Dedifferentiated amniotic fluid mesenchymal stem cell (primary cell): ENCODE results near the gene WDR77.

Experiments
- DNase-seq: peaks from one replicate; pipeline ENCODE4 v3.0.0-alpha.2; 2016; ENCODE audit errors: extremely low spot score

The WDR77 gene

GRCh38 chr1:111469539-111469938, 20.5 kb upstream of the WDR77 start:
- DNase-seq: no peak

GRCh38 chr1:111468717-111469100, 19.7 kb upstream of the WDR77 start:
- DNase-seq: no peak

DNA sequence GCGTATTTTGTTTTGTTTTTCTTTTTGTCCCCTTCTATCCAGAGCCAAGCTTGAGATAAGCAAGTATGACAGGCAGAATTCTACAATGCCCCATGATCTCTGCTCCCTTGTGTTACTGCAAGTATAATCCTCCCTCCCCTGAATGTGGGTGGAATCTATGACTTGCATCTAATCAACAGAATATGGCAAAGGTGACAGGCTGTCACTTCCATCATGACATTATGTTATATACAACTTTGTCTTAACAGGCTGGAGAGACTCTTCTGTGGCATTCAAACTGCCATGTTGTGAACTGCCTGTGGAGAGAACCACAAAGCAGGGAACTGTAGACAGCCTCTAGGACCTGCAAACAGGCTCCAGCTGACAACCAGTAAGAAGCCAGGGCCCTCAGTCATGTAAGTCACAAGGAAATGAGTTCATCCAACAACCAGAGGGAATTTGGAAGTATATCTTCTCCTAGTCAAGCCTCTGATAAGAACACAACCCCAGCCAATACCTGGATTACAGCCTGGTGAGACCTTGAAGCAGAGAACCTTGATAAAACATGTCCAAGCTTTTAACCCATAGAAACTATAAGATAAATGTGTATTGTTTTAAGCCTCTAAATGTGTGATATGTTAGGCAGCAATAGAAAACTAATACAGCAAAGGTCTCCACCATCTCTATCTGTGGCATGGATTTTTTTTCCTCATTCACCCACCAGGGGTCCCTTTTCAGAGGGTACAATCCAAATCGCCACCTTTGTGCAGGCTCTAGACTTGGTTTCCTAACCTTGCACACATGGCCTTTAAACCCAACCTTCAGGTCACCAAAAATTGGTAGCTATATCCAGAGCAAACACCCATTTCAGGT, 19.0 kb upstream of the WDR77 start:
- no peak for DNase-seq

GRCh38 chr1:111466480-111466879, 17.4 kb upstream of the WDR77 start:
- DNase-seq: no peak

GRCh38 chr1:111465754-111466153, 16.7 kb upstream of the WDR77 start:
- DNase-seq: no peak

DNA sequence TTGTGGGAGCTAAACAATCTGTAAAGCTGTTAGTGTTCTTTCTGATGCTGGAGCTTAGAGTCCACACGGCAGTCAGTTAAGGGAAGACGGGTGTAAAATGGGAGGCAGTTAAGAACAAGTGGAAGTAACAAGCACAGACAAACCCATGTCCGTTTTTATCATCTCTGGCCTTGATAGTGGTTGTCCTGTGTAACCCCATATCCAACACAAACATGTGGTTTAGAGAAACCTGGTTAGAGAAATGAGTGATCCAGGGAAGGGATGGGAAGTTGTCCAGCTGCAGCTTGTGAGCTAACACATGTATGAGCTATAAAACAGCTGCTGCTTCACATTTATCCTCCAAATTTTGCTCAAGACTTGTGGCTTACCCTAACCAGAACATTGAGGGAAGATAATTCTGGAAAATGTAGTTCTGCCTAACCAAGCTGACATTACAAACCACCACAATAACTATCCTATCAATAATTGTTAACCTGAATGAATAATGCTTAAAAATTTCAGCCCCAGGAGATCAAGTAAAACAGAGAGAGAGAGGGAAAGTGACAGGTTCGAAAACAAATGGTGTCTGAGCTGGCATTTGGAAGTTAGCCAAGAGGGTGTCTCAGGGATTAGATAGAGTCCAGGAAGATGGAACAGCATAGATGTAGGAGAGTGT, 14.1 kb upstream of the WDR77 start:
- no peak for DNase-seq

DNA sequence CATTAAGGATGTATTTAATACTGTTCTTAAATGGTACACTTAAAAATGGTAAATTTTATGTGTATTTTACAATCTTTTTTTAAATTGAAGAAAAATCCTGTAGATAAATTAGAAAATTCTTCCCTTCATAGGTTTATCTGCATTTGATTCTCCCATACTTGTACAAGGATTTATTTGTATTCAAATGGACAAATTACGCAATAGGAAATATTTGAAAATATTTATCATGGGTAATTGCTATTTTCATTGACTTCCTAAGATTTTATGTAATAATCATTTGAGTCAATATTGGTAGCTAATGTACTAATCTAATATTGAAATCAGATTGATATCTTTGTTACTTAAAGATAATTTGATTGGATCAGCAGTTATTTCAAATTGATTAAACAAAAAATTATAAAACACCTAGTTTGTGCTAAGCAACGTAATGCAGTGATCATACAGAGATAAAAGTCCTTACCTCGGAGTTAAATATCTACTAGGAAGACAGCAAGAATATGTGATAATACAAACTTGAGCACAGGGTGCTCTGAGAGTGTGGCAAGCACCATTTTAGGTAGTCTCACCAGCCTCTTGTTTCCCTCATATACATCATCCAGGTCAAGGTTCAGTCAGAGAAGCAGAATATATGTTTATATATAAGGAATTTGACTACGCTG, 13.4 kb upstream of the WDR77 start:
- no peak for DNase-seq

DNA sequence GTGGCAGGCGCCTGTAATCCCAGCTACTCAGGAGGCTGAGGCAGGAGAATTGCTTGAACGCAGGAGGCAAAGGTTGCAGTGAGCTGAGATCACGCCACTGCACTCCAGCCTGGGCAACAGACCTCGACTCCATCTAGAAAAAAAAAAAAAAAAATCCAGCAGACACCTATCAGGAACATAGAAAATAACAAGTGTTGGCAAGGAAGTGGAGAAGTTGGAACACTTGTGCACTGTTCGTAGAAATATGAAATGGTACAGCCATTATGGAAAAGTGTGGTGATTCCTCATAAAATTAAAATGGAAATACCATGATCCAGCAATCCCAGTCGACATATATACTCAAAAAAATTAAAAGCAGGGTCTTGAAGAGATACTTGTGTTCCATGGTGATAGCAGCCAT, 12.7 kb upstream of the WDR77 start:
- no peak for DNase-seq

DNA sequence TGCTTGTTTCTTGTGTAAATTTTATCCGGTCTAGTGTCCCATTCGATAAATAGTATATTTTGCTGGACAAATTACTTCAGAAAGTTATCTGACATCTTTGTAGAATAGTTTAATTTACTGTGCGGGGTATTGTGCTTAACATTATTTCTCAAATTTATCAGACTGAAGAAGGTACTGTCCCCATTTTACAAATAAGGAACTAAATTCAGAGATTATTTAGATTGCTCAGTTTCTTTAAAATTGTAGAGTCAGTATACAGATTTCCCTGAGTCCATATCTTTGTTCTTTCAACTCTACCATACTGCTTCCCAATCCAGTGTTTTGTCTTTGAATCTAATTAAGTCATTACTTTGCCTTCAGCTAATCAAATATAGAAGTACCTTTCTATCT, 6.6 kb upstream of the WDR77 start:
- DNase-seq: no peak

DNA sequence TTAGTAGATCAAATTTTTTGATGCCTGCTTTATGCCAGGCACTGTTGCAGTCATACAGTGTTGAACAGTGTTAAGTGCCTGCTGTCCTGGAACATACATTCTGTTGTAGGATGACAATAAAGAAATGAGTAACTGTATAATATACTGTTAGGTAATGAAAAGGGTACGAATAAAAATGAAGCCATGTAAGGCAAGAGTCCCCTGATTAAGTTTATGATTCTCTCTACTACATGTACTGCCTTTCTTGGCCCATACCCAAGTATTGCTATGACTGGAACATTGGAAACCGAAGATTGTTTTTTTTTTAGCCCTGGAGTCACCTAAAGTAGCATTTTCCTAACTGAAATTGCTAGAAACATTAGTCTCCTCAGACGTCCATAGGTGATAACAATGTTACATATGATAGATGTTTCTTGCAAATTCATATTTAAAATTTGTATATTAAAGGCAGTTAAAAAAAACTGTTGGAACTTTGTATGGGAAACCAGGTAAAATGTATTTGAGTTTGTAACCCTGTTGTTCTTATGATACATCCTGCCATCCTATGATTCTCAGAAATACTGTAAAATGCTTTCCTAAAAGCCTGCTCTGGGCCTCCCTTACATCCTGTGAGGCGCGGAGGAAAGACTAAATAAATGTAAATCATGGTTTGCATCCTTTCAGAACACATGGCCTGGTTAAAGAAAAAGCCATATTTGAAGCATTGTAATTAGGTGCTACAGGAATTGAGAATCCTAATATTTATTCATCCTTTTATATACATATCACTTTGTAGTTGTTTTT, 6.0 kb upstream of the WDR77 start:
- DNase-seq: no peak

DNA sequence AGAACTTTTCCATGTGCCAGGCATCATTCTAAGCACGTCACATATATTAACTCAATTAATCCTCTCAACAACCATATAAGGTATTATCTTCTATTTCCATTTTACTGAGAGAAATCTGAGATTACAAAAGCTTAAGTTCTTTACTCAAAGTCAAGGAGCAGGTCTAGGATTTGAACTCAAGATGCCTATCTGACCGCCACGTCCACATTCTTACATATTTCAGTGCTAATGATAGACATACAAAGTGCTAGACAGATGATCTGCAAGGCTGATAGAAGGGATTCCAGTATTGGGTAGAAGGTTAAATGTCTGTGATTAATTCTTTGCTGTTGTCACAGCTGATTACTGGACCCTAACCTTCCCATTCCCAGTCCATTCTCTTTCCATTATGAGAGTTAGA, 4.7 kb upstream of the WDR77 start:
- no peak for DNase-seq

- DNase-seq: no peak
These were observed 3.5 kb upstream of the WDR77 start for GRCh38 chr1:111452581-111452980.

DNA sequence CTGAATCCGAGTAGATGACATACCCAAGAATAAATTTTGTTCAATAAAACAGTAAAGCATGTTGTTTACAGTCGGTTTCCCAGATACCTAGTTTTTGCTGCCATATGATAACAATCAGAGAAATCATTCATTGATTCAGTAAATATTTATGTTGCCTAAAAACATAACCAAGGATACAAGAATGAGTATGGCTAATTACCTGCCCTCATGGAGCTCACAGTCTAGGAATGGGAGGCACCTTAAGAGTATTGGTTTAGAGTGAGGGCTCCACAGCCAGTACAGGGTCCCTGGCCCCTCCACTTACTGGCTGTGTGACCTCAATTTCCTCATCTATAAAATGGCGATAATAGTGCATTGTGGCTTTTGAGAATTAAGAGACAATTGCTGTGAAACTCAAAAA, 1.1 kb upstream of the WDR77 start:
- DNase-seq: no peak

DNA sequence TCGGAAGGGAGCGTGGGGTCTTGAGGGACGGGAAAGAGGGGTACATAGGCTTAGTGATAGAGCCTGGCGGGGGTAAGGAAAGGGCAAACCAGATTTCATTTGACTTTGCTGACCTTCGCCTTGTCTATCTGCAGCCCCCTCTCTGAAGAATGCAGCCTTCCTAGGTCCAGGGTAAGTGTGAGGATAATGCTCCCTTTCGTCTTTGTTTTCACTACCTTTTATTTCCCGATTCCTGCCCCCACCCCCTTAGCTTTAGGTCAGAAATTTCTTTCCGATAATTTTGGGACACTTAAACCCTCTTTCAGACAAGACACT, 604 bp upstream of the WDR77 start:
- DNase-seq: no peak

GRCh38 chr1:111448482-111448917, 556 bp downstream of the WDR77 start:
- no peak for DNase-seq

DNA sequence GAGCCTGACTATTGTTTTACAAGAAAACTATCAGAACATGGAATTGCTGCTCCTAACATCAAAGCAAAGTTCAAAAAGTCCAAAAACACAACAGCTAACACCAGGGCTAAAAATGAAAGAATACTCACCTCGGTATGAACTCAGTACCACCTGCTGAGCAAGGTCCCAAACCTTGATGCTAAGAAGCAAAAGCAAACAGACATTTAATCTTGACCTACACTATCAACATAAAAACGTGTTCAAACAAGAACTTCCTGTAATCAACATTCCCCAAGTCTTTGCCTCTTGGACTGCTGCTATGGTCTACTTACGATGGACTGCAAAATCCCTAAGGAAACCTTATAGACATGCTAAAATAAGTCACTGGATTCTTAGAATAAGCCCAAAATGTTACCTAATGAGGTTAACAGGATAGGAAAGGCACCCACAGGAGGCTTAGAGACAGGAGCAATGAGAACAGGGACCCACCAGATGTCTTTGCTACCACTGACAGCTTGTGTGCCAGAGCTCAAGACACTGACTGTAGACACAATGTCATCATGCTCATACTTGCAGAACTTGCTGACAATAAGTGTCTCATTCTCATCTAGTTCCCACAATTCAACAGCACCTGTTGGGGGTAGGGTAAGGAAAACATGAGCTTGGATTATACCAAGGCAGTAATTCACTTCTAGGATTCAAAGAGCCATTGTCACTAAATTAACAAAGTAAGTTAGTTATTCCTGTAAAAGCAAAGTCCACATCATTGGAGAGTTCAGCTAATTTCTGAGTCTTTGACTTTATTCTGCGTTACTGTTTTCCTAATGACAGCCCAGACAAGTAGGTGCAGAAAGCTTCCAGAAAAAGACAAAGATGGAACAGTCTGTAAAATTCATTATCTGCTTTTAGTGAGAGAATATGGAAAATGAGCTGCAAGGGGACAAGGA, 1.8 kb downstream of the WDR77 start:
- no peak for DNase-seq

DNA sequence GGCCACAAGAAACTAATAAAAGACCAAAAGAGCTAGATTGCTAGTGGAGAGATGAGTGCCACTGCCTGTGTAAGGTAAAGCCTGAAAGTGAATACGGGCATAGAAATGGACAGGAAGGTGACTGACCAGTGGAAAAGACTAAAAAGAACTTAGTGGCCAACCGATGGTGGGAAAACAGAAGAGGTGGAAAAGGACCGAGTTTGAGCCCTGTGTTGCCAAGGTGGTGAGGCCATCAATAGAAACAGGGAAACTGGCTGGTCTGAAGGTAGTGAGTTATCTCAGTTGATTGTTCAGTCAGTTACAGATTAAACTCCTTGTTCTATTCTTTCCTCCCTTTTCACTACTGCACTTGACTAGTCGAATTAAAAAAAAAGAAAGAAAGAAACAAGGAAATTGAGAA, 2.5 kb downstream of the WDR77 start:
- DNase-seq: no peak

DNA sequence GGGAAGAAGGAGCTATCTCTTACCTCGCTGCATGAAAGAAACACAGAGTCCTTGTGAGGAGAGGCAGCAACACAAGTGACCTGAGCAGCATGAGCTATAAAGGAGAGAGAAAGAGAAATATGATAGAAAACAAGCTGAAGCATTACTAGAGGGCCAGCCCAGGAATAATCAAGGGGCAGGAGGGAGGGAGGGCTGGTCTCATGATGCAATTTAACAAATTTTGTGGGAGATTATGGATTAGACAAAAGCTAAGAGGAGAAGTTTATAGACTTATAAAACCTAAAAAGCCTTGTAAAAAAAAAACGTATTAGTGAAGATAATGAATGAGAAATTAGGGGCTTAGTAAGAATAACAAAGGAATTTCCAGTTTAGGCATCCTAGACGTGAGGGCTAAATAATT, 5.0 kb downstream of the WDR77 start:
- no peak for DNase-seq

DNA sequence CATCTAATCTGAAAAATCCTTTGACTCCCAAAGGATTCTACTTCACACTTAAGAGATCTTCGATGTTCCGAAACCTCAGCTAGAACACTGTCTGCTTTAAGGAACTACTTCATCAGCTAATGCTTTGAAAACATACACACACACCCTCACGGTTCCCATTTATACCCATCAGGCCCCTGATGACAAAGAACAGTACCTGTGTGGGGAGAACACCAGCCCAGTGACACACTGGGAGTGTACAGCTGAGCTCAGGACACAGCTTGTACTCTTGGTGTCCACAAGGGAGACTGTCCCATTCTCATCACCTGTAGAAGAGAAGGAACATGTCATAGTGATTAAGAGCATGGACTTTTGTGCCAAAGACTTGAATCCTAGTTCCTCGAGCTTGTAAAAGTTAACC, 6.6 kb downstream of the WDR77 start:
- no peak for DNase-seq

GRCh38 chr1:111441573-111442192, 7.4 kb downstream of the WDR77 start:
- DNase-seq: no peak
